Mucosa of rectum (tissue), 2 donors: ENCODE measurements around the gene CBY1.

ENCODE experiments used
- H3K27ac ChIP-seq, 2 donors: one replicate each; pipeline ENCODE4 v1.7.0; 2013; ENCODE audit warnings: inconsistent platforms in 2 of 2, low read depth in 2 of 2, low read length in 2 of 2
- H3K27me3 ChIP-seq, 2 donors: one replicate each; pipeline ENCODE4 v1.7.0; 2013; ENCODE audit warnings: low read length in 2 of 2; ENCODE audit not compliant: control insufficient read depth in 2 of 2, insufficient read depth in 2 of 2
- H3K36me3 ChIP-seq, 2 donors: one replicate each; pipeline ENCODE4 v1.7.0; 2013; ENCODE audit warnings: low read length in 2 of 2; ENCODE audit not compliant: control insufficient read depth in 2 of 2, insufficient read depth in 2 of 2
- H3K4me1 ChIP-seq, 2 donors: one replicate each; pipeline ENCODE4 v1.7.0; 2013; ENCODE audit warnings: low read length in 2 of 2, mild to moderate bottlenecking in 1 of 2; ENCODE audit not compliant: control insufficient read depth in 2 of 2, insufficient read depth in 2 of 2
- H3K4me3 ChIP-seq, 2 donors: one replicate each; pipeline ENCODE4 v1.7.0; 2013; ENCODE audit warnings: low read length in 2 of 2
- H3K9ac ChIP-seq, 2 donors: one replicate each; pipeline ENCODE4 v1.7.0; 2013; ENCODE audit warnings: low read length in 2 of 2, low read depth in 1 of 2, mild to moderate bottlenecking in 1 of 2
- H3K9me3 ChIP-seq, 2 donors: one replicate each; pipeline ENCODE4 v1.7.0; 2013; ENCODE audit warnings: low read length in 2 of 2; ENCODE audit not compliant: control insufficient read depth in 2 of 2
- donor health status: healthy.
- donor health status: Normal muscosa, but diverticular disease.

Gene CBY1

GRCh38 chr22:38645430-38645829 is 11.0 kb upstream of the CBY1 start:
- no peaks in the 10 kb centered on the region for H3K27me3 ChIP-seq
- no peak overlapping the region for H3K4me3 ChIP-seq
- H3K4me1 ChIP-seq = no peaks in the 10 kb centered on the region

GRCh38 chr22:38649841-38650522 is 6.5 kb upstream of the CBY1 start:
- H3K27ac ChIP-seq = no peak overlapping the region
- H3K4me3 ChIP-seq = no peak overlapping the region
- no peaks in the 10 kb centered on the region for H3K9me3 ChIP-seq
- no peaks in the 10 kb centered on the region for H3K36me3 ChIP-seq
- peaks cover 0 to 3% of the 10 kb centered on the region in 2 donors for H3K4me1 ChIP-seq
- H3K27me3 ChIP-seq = no peaks in the 10 kb centered on the region
- no peak overlapping the region for H3K9ac ChIP-seq

More at GRCh38 chr22:38645430-38645829, 11.0 kb upstream of the CBY1 start:
- Histone ChIP-seq H3K27ac (no peak overlapping the region), H3K36me3 (no peaks in the 10 kb centered on the region), H3K9me3 (no peaks in the 10 kb centered on the region), H3K9ac (no peak overlapping the region)

- H3K27ac ChIP-seq = no peak overlapping the region
- H3K27me3 ChIP-seq = no peaks in the 10 kb centered on the region
- no peak overlapping the region for H3K4me3 ChIP-seq
- H3K9ac ChIP-seq = no peak overlapping the region
- H3K36me3 ChIP-seq = no peaks in the 10 kb centered on the region
- no peaks in the 10 kb centered on the region for H3K9me3 ChIP-seq
- H3K4me1 ChIP-seq = peaks cover 5 to 15% of the 10 kb centered on the region in 2 donors
These were observed 3.6 kb upstream of the CBY1 start for GRCh38 chr22:38652859-38653258.

GRCh38 chr22:38653741-38654140 is 2.7 kb upstream of the CBY1 start:
- Histone ChIP-seq H3K9ac (no peak overlapping the region), H3K27me3 (no peaks in the 10 kb centered on the region), H3K4me3 (no peak overlapping the region), H3K36me3 (no peaks in the 10 kb centered on the region), H3K4me1 (peaks cover 5 to 15% of the 10 kb centered on the region in 2 donors), H3K27ac (no peak overlapping the region), H3K9me3 (no peaks in the 10 kb centered on the region)

- peak overlapping the region; percentile 72 to 96 for H3K4me3 ChIP-seq
- no peaks in the 10 kb centered on the region for H3K9me3 ChIP-seq
- H3K9ac ChIP-seq = peak overlapping the region in 1 of 2 donors; percentile 89
- H3K36me3 ChIP-seq = peaks cover 0 to under 1% of the 10 kb centered on the region in 2 donors
- no peaks in the 10 kb centered on the region for H3K27me3 ChIP-seq
- peaks cover 5 to 15% of the 10 kb centered on the region in 2 donors for H3K4me1 ChIP-seq
- peak overlapping the region; percentile 85 to 90 for H3K27ac ChIP-seq
These were observed 751 bp upstream of the CBY1 start for GRCh38 chr22:38655519-38656255.

- no peaks in the 10 kb centered on the region for H3K27me3 ChIP-seq
- H3K27ac ChIP-seq = peak overlapping the region; percentile 85 to 90
- H3K36me3 ChIP-seq = peaks cover 0 to 3% of the 10 kb centered on the region in 2 donors
- H3K9me3 ChIP-seq = no peaks in the 10 kb centered on the region
- peak overlapping the region; percentile 72 to 96 for H3K4me3 ChIP-seq
- peak overlapping the region; percentile 89 to 91 for H3K9ac ChIP-seq
- H3K4me1 ChIP-seq = peaks cover 5 to 15% of the 10 kb centered on the region in 2 donors
These were observed 839 bp downstream of the CBY1 start for GRCh38 chr22:38657045-38657909.

- H3K4me3 ChIP-seq = no peak overlapping the region
- no peaks in the 10 kb centered on the region for H3K9me3 ChIP-seq
- no peaks in the 10 kb centered on the region for H3K4me1 ChIP-seq
- no peaks in the 10 kb centered on the region for H3K27me3 ChIP-seq
- H3K27ac ChIP-seq = no peak overlapping the region
- peaks cover 17 to 19% of the 10 kb centered on the region in 2 donors for H3K36me3 ChIP-seq
- H3K9ac ChIP-seq = no peak overlapping the region
These were observed 18.4 kb downstream of the CBY1 start for GRCh38 chr22:38674888-38675287.

- H3K27ac ChIP-seq = no peak overlapping the region
- no peaks in the 10 kb centered on the region for H3K9me3 ChIP-seq
- no peak overlapping the region for H3K9ac ChIP-seq
- H3K27me3 ChIP-seq = no peaks in the 10 kb centered on the region
- no peaks in the 10 kb centered on the region for H3K4me1 ChIP-seq
- no peak overlapping the region for H3K4me3 ChIP-seq
- H3K36me3 ChIP-seq = peaks cover 14 to 18% of the 10 kb centered on the region in 2 donors
These were observed 19.4 kb downstream of the CBY1 start for GRCh38 chr22:38675833-38676232.

GRCh38 chr22:38681582-38682335 is 25.3 kb downstream of the CBY1 start, which contains the start of gene TOMM22:
TOMM22 (plus strand) TSS chr22:38681957; CDS start chr22:38681979, 22 bp downstream.
- peaks cover 29 to 35% of the 10 kb centered on the region in 2 donors for H3K36me3 ChIP-seq

More at GRCh38 chr22:38681582-38682335, 25.3 kb downstream of the CBY1 start, which contains the start of gene TOMM22:
- Histone ChIP-seq H3K27me3 (no peaks in the 10 kb centered on the region), H3K9me3 (no peaks in the 10 kb centered on the region), H3K4me3 (peak within 1 kb of the TSS; percentile 93 to 96), H3K27ac (peak within 1 kb of the TSS; percentile 59 to 65), H3K4me1 (peaks cover 6% of the 10 kb centered on the region in 2 donors), H3K9ac (peak within 1 kb of the TSS; percentile 84 to 86)
